MM.1S (cell line): ENCODE results near the gene SORD.

Source experiments
- DNase-seq: peaks from one replicate; pipeline ENCODE4 v3.0.0-alpha.2; 2015
- H2AFZ ChIP-seq: fragments of 300-600 bp; sonication (generic); 2 replicates; pipeline ENCODE4 v1.6.0; 2016; ENCODE audit warnings: antibody characterized with exemption, low read length
- H3F3A ChIP-seq: fragments of 300-600 bp; sonication (generic); 2 replicates; pipeline ENCODE4 v1.6.1; 2016; ENCODE audit warnings: mild to moderate bottlenecking, antibody characterized with exemption, low read length, moderate library complexity, mixed read lengths; ENCODE audit not compliant: insufficient read depth
- H3K27ac ChIP-seq: fragments of 300-600 bp; sonication (generic); 2 replicates; pipeline ENCODE4 v1.5.1; 2016; ENCODE audit warnings: mild to moderate bottlenecking, low read length
- H3K27me3 ChIP-seq: fragments of 300-600 bp; sonication (generic); replicated peaks from 2 replicates; pipeline ENCODE4 v1.6.0; 2016; ENCODE audit warnings: low read length; ENCODE audit not compliant: insufficient read depth
- H3K36me3 ChIP-seq: fragments of 300-600 bp; sonication (generic); replicated peaks from 2 replicates; pipeline ENCODE4 v1.6.1; 2016; ENCODE audit warnings: mild to moderate bottlenecking, low read length, mixed read lengths; ENCODE audit not compliant: insufficient read depth
- H3K4me1 ChIP-seq: fragments of 300-600 bp; sonication (generic); 2 replicates; pipeline ENCODE4 v1.6.1; 2016; ENCODE audit warnings: low read length, mixed read lengths
- H3K4me2 ChIP-seq: fragments of 300-600 bp; sonication (generic); 2 replicates; pipeline ENCODE4 v1.6.0; 2016; ENCODE audit warnings: low read depth, low read length
- H3K4me3 ChIP-seq: fragments of 300-600 bp; sonication (generic); 2 replicates; pipeline ENCODE4 v1.5.1; 2016; ENCODE audit warnings: low read length, mixed read lengths
- H3K79me2 ChIP-seq: fragments of 300-600 bp; sonication (generic); 2 replicates; pipeline ENCODE4 v1.6.1; 2016; ENCODE audit warnings: mixed run types, low read length, mixed read lengths
- H3K9ac ChIP-seq: fragments of 300-600 bp; sonication (generic); 2 replicates; pipeline ENCODE4 v1.6.1; 2016; ENCODE audit warnings: low read length, mixed read lengths
- H3K9me2 ChIP-seq: fragments of 300-600 bp; sonication (generic); replicated peaks from 2 replicates; pipeline ENCODE4 v1.6.1; 2016; ENCODE audit warnings: mild to moderate bottlenecking, low read length, mixed read lengths; ENCODE audit not compliant: insufficient read depth
- H3K9me3 ChIP-seq: fragments of 300-600 bp; sonication (generic); replicated peaks from 2 replicates; pipeline ENCODE4 v1.6.1; 2016; ENCODE audit warnings: mild to moderate bottlenecking, low read length, mixed read lengths; ENCODE audit not compliant: insufficient read depth
- H4K20me1 ChIP-seq: fragments of 300-600 bp; sonication (generic); 2 replicates; pipeline ENCODE4 v1.6.1; 2016; ENCODE audit warnings: mild to moderate bottlenecking, low read length, moderate library complexity, mixed read lengths; ENCODE audit not compliant: insufficient read depth
- EZH2 ChIP-seq: fragments of 300-600 bp; sonication (generic); optimal IDR thresholded peaks from 2 replicates; pipeline ENCODE3; 2017; ENCODE audit warnings: low read depth, mild to moderate bottlenecking, antibody characterized with exemption, low read length, mixed read lengths
- EZH2phosphoT487 ChIP-seq: fragments of 300-600 bp; sonication (generic); IDR thresholded peaks from 2 replicates; pipeline ENCODE4 v1.6.1; 2018; ENCODE audit warnings: antibody characterized with exemption, low read length
- TF ChIP-seq, protein P1 (sequence below): fragments of 300-600 bp; sonication (generic); IDR thresholded peaks from 2 replicates; pipeline ENCODE4 v1.5.1; 2016; ENCODE audit warnings: antibody characterized with exemption, low read length, mixed read lengths

Gene SORD

DNA sequence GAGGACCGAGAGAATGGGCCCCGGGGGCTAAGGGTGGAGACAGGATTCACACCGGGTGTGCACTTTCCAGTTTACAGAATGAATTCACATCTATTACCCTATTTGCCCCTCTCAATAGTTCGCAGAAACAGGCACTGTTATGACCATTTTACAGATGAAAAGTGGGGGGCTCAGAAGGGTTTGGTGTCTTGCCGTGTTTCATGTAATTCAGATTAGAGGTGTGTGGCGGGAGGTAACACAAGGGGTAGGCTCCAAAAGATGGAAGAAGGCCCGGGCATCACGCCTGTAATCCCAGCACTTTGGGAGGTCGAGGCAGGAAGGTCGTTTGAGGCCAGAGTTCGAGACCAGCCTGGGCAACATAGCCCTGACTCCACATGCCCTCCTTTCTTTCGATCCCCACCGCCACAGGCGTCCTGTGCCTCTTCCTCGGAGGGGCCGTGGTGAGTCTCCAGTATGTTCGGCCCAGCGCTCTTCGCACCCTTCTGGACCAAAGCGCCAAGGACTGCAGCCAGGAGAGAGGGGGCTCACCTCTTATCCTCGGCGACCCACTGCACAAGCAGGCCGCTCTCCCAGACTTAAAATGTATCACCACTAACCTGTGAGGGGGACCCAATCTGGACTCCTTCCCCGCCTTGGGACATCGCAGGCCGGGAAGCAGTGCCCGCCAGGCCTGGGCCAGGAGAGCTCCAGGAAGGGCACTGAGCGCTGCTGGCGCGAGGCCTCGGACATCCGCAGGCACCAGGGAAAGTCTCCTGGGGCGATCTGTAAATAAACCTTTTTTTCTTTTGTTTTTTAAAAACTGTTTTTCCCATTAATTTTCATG lies 94.5 kb downstream of the SORD start:
- Histone ChIP-seq H4K20me1 (no peaks in the 10 kb centered on the region), H3K4me2 (peak overlapping the region; percentile 45; the same call in 1 of the 2 replicates), H3F3A (no peaks in the 10 kb centered on the region), H3K9ac (no peak overlapping the region), H3K27me3 (peaks cover 52% of the 10 kb centered on the region), H3K27ac (no peak overlapping the region), H3K4me1 (no peaks in the 10 kb centered on the region), H3K9me2 (no peaks in the 10 kb centered on the region), H3K9me3 (no peaks in the 10 kb centered on the region), H3K36me3 (no peaks in the 10 kb centered on the region), H3K4me3 (0 out of 2 replicates have a peak overlapping the region, but pooled peaks have one; percentile 8), H2AFZ (peak overlapping the region; percentile 33), H3K79me2 (no peaks in the 10 kb centered on the region)
- no peak for DNase-seq
- no peak for TF ChIP-seq EZH2
- no peak for TF ChIP-seq EZH2phosphoT487
- TF ChIP-seq, protein P1, sequence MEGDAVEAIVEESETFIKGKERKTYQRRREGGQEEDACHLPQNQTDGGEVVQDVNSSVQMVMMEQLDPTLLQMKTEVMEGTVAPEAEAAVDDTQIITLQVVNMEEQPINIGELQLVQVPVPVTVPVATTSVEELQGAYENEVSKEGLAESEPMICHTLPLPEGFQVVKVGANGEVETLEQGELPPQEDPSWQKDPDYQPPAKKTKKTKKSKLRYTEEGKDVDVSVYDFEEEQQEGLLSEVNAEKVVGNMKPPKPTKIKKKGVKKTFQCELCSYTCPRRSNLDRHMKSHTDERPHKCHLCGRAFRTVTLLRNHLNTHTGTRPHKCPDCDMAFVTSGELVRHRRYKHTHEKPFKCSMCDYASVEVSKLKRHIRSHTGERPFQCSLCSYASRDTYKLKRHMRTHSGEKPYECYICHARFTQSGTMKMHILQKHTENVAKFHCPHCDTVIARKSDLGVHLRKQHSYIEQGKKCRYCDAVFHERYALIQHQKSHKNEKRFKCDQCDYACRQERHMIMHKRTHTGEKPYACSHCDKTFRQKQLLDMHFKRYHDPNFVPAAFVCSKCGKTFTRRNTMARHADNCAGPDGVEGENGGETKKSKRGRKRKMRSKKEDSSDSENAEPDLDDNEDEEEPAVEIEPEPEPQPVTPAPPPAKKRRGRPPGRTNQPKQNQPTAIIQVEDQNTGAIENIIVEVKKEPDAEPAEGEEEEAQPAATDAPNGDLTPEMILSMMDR: no peak

DNA sequence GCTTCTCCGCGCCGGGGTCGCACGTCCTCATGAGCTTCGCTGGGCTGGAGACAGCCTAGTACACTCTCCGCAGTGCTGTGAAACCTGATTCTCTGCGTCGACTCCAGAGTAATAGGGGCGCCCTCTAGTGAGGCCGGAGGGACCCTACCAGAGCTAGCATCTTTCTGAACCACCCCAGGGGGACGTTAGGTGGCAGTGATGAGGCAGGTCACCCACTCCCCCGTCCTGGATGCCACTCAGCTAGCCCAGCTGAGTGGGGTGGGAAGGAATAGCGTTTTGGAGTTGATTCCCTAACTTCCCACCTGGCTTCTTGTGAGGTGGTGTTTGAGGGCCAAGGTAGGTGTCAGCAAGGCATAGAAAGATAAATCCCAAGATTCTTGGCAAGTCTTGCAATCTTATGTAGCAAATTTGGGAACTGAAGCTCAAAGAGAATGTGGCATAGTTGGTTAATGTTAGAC lies 95.2 kb downstream of the SORD start:
- Histone ChIP-seq H3K9ac (no peak overlapping the region), H3K4me1 (no peaks in the 10 kb centered on the region), H3K36me3 (no peaks in the 10 kb centered on the region), H3K79me2 (no peaks in the 10 kb centered on the region), H3K27ac (no peak overlapping the region), H3K9me3 (no peaks in the 10 kb centered on the region), H3K9me2 (no peaks in the 10 kb centered on the region), H2AFZ (peak overlapping the region; percentile 33), H3K4me3 (no peak overlapping the region), H3F3A (no peaks in the 10 kb centered on the region), H3K27me3 (peaks cover 46% of the 10 kb centered on the region), H3K4me2 (peak overlapping the region; percentile 45; the same call in 1 of the 2 replicates), H4K20me1 (no peaks in the 10 kb centered on the region)
- DNase-seq: peak; percentile 84
- TF ChIP-seq EZH2: no peak
- TF ChIP-seq EZH2phosphoT487: no peak
- TF ChIP-seq, protein P1: peak; percentile 100

DNA sequence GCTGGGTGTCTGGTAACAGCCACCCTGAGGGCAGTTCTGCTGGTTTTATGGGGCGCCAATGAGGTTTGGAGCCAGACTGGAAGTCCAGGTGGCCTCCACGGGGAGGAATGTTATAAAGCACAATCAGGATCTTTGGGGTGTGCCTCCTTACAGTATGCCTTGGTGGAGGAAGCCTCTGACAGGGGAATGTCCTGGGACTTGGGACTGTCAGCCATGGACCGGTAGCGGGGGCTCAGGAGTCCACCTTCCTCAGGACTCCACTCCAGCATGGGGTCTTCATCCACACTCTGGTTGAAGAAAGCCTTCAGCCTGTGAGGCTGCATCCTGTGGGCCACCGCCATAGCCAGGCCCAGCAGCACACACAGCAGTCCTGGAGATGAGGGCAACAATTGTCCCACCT lies 96.0 kb downstream of the SORD start:
- no peaks in the 10 kb centered on the region for H3K9me2 ChIP-seq
- H3K9ac ChIP-seq: no peak overlapping the region
- no peak overlapping the region for H3K4me3 ChIP-seq
- H4K20me1 ChIP-seq: no peaks in the 10 kb centered on the region
- H3K27me3 ChIP-seq: peaks cover 37% of the 10 kb centered on the region
- H3K27ac ChIP-seq: no peak overlapping the region
- TF ChIP-seq EZH2: no peak
- TF ChIP-seq, protein P1: no peak
- no peak for TF ChIP-seq EZH2phosphoT487
- no peaks in the 10 kb centered on the region for H3K79me2 ChIP-seq
- no peak overlapping the region for H3K4me2 ChIP-seq
- no peaks in the 10 kb centered on the region for H3K4me1 ChIP-seq
- no peak overlapping the region for H2AFZ ChIP-seq
- H3K9me3 ChIP-seq: no peaks in the 10 kb centered on the region
- no peaks in the 10 kb centered on the region for H3K36me3 ChIP-seq
- H3F3A ChIP-seq: no peaks in the 10 kb centered on the region
- DNase-seq: no peak
